Bone marrow (tissue), 2 donors: ENCODE measurements around the gene UBE2L3.
"Not testable (repeated sequence)": the region's sequence is repeated elsewhere in the genome, so short reads cannot be mapped to it uniquely, and the experiment has no call there.

ENCODE experiments used
- DNase-seq, 2 donors: peaks; one replicate each; lab custom pipeline; 2025; lab: John Stamatoyannopoulos, UW

The UBE2L3 gene

GRCh38 chr22:21602579-21602978 is 35.1 kb downstream of the UBE2L3 start:
- no peak for DNase-seq

GRCh38 chr22:21603973-21604372 is 36.5 kb downstream of the UBE2L3 start:
- no peak for DNase-seq

GRCh38 chr22:21605887-21606564 is 38.5 kb downstream of the UBE2L3 start:
- no peak for DNase-seq

GRCh38 chr22:21606775-21607174 is 39.3 kb downstream of the UBE2L3 start:
- no peak for DNase-seq

- not testable (repeated sequence) for DNase-seq
Measured at GRCh38 chr22:21609556-21610157, 42.1 kb downstream of the UBE2L3 start.

- no peak for DNase-seq
Measured at GRCh38 chr22:21611210-21611977, 43.9 kb downstream of the UBE2L3 start.

- no peak for DNase-seq
Measured at GRCh38 chr22:21612858-21613257, 45.3 kb downstream of the UBE2L3 start.

GRCh38 chr22:21613553-21614233 is 46.2 kb downstream of the UBE2L3 start:
- DNase-seq = no peak

- no peak for DNase-seq
Measured at GRCh38 chr22:21615731-21616130, 48.2 kb downstream of the UBE2L3 start.

- DNase-seq = not testable (repeated sequence)
Measured at GRCh38 chr22:21617337-21617736, 49.8 kb downstream of the UBE2L3 start.

GRCh38 chr22:21621025-21621424 is 53.5 kb downstream of the UBE2L3 start:
- no peak for DNase-seq

- peak in 1 of 2 donors; percentile 18 for DNase-seq
Measured at GRCh38 chr22:21622011-21622918, 54.8 kb downstream of the UBE2L3 start.

GRCh38 chr22:21622919-21623647 is 55.6 kb downstream of the UBE2L3 start:
- no peak for DNase-seq

- DNase-seq = no peak
Measured at GRCh38 chr22:21623648-21623970, 56.1 kb downstream of the UBE2L3 start.

- DNase-seq = no peak
Measured at GRCh38 chr22:21624120-21624879, 56.8 kb downstream of the UBE2L3 start.

- no peak for DNase-seq
Measured at GRCh38 chr22:21624880-21625791, 57.6 kb downstream of the UBE2L3 start.

GRCh38 chr22:21626073-21626734 is 58.7 kb downstream of the UBE2L3 start:
- no peak for DNase-seq

- no peak for DNase-seq
Measured at GRCh38 chr22:21626735-21627469, 59.4 kb downstream of the UBE2L3 start.
